ENCODE data around the gene ZNF493. TPM values are rescaled to one million over a fixed set of nuclear protein-coding genes. Genes with fewer than 3 reads are reported as not detected.

Gene ZNF493
- total RNA-seq, 1 experiment from 2014 or later, result 9.3 TPM

DNA sequence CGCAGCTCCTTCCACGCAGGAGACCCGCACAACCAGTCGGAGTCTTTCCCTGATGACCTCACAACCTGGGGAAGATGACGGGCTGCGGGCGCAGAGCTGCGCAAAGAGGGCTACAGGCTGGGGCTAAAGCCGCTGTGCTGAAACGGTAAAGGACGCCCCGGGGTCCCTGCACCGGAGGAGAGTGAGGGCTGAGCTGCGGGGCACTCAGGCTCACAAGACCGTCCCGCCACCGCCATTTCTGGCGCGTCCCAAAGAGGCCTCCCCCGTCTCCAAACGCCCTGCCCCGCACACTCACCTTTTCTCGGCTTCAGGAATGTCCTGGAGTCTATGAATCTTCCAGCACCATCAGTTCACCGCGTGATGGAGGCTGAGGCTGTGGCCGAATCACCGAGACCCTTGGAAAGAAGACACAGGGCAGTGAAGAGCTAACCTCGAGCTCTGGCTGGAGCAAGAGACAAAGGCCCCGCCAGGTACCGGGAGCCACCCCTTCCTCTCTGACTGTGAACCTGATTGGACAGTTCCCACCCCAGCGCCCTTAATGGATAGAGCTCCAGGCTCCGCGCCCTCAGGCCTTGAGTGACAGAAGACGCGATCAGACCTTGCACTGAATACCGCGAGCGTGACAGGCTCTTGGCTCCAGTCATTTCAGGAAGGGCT, 66.6 kb downstream of the ZNF493 start:
- no peak overlapping the region for H3K27ac Mint-ChIP-seq (ENCODE audit: unreplicated experiment)
- H3K4me3 Mint-ChIP-seq (ENCODE audit: unreplicated experiment), result no peak overlapping the region

DNA sequence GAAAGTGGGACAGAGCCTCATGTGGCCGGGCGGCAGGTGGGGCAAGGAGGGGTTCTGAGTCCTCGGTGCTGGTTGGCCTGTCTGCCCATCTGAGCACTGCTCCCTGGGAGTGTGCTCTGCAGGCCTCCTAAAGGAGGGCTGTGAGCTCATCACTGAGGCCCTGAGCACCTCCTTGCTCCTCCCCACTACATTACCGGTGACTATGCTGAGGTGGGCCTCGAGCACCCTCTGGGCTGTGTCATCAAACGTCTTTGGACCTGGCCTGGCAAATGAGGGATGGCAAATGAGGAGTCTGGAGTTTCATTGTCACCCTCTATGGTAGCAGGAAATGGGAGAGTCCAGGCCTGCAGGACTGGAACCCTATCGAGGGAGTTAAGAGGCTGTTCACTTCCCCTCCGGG, 69.7 kb downstream of the ZNF493 start:
- H3K9me3 Mint-ChIP-seq (ENCODE audit: unreplicated experiment), result peaks cover 19% of the 10 kb centered on the region
- BruUV-seq (replicated peaks), result no TSS peak
- no peak for DNase-seq
- no peak overlapping the region for H3K4me3 Mint-ChIP-seq (ENCODE audit: unreplicated experiment)
- Histone ChIP-seq H3K9me3 (peaks cover 3% of the 10 kb centered on the region; the same call in 1 of the 2 replicates), H3K27me3 (replicated peaks; ENCODE audit: control insufficient read depth, insufficient read depth, low read length) (no peaks in the 10 kb centered on the region), H3K4me3 (ENCODE audit: low read depth, low read length) (no peak overlapping the region), H3K36me3 (ENCODE audit: control insufficient read depth, insufficient read depth, low read length) (no peaks in the 10 kb centered on the region), H3K4me1 (no peaks in the 10 kb centered on the region)
- no peaks in the 10 kb centered on the region for H3K4me1 Mint-ChIP-seq (ENCODE audit: low read depth, unreplicated experiment)
- no peak overlapping the region for H3K27ac Mint-ChIP-seq (ENCODE audit: unreplicated experiment)
- ChIA-PET POLR2A (no interaction called here), CTCF (interaction anchor here (0.6 kb wide), 1 partner anchor 405 kb away, joined by 6 read pairs; no protein-coding TSS in a partner anchor)
- H3K36me3 Mint-ChIP-seq (ENCODE audit: insufficient read depth, unreplicated experiment), result no peaks in the 10 kb centered on the region
- TF ChIP-seq, protein P1, sequence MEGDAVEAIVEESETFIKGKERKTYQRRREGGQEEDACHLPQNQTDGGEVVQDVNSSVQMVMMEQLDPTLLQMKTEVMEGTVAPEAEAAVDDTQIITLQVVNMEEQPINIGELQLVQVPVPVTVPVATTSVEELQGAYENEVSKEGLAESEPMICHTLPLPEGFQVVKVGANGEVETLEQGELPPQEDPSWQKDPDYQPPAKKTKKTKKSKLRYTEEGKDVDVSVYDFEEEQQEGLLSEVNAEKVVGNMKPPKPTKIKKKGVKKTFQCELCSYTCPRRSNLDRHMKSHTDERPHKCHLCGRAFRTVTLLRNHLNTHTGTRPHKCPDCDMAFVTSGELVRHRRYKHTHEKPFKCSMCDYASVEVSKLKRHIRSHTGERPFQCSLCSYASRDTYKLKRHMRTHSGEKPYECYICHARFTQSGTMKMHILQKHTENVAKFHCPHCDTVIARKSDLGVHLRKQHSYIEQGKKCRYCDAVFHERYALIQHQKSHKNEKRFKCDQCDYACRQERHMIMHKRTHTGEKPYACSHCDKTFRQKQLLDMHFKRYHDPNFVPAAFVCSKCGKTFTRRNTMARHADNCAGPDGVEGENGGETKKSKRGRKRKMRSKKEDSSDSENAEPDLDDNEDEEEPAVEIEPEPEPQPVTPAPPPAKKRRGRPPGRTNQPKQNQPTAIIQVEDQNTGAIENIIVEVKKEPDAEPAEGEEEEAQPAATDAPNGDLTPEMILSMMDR (IDR thresholded peaks at IDR 0.05; ENCODE audit: insufficient read depth in 1 of 2, low read depth in 1 of 2, low read length in 1 of 2, severe bottlenecking in 1 of 2, unreplicated experiment in 1 of 2), result no peak
- intact Hi-C loops (cut with micrococcal nuclease; ENCODE audit: unreplicated experiment), result no loop called here
- H3K27me3 Mint-ChIP-seq (ENCODE audit: insufficient read depth, unreplicated experiment), result no peaks in the 10 kb centered on the region

More for the DNA sequence above, 66.6 kb downstream of the ZNF493 start:
- no peak for DNase-seq
- TF ChIP-seq, protein P1 (IDR thresholded peaks at IDR 0.05; ENCODE audit: insufficient read depth in 1 of 2, low read depth in 1 of 2, low read length in 1 of 2, severe bottlenecking in 1 of 2, unreplicated experiment in 1 of 2), result no peak
- no TSS peak for BruUV-seq (replicated peaks)
- CTCF ChIA-PET, result no interaction called here
- H3K36me3 ChIP-seq (ENCODE audit: control insufficient read depth, insufficient read depth, low read length), result no peaks in the 10 kb centered on the region
- POLR2A ChIA-PET, result no interaction called here
- no peak overlapping the region for H3K4me3 ChIP-seq (ENCODE audit: low read depth, low read length)
- Mint-ChIP-seq H3K9me3 (ENCODE audit: unreplicated experiment) (peaks cover 16% of the 10 kb centered on the region), H3K4me1 (ENCODE audit: low read depth, unreplicated experiment) (no peaks in the 10 kb centered on the region), H3K36me3 (ENCODE audit: insufficient read depth, unreplicated experiment) (no peaks in the 10 kb centered on the region), H3K27me3 (ENCODE audit: insufficient read depth, unreplicated experiment) (no peaks in the 10 kb centered on the region)
- H3K4me1 ChIP-seq, result no peaks in the 10 kb centered on the region
- peaks cover 3% of the 10 kb centered on the region; the same call in 1 of the 2 replicates for H3K9me3 ChIP-seq
- no peaks in the 10 kb centered on the region for H3K27me3 ChIP-seq (replicated peaks; ENCODE audit: control insufficient read depth, insufficient read depth, low read length)
- intact Hi-C loops (cut with micrococcal nuclease; ENCODE audit: unreplicated experiment), result no loop called here

DNA sequence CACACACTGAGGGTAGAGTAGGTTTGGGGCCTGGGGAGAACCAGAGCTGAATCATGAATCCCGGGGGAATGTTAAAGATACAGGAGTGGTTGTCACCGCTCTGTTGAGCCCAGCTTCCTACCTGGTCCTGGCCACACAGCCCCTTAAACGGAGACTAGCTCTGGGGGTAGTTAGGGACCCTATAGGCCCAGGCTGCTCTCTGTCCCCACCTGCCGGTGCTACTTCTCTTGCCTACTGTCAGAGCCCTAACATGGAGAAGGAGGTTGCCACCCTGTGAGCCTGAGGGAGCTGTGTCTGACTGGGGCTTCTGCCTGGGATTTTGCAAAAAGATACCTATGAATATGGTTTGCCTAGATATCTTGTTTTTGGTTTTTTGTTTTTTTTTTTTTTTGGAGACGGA, 71.9 kb downstream of the ZNF493 start:
- no peak overlapping the region for H3K27ac Mint-ChIP-seq (ENCODE audit: unreplicated experiment)
- Histone ChIP-seq H3K4me3 (ENCODE audit: low read depth, low read length) (no peak overlapping the region), H3K4me1 (no peaks in the 10 kb centered on the region), H3K27me3 (replicated peaks; ENCODE audit: control insufficient read depth, insufficient read depth, low read length) (no peaks in the 10 kb centered on the region), H3K36me3 (ENCODE audit: control insufficient read depth, insufficient read depth, low read length) (no peaks in the 10 kb centered on the region), H3K9me3 (peaks cover 7% of the 10 kb centered on the region)
- TF ChIP-seq, protein P1 (IDR thresholded peaks at IDR 0.05; ENCODE audit: insufficient read depth in 1 of 2, low read depth in 1 of 2, low read length in 1 of 2, severe bottlenecking in 1 of 2, unreplicated experiment in 1 of 2), result no peak
- H3K4me1 Mint-ChIP-seq (ENCODE audit: low read depth, unreplicated experiment), result no peaks in the 10 kb centered on the region
- no peak overlapping the region for H3K4me3 Mint-ChIP-seq (ENCODE audit: unreplicated experiment)
- DNase-seq, result no peak
- POLR2A ChIA-PET, result no interaction called here
- BruUV-seq (replicated peaks), result no TSS peak
- no peaks in the 10 kb centered on the region for H3K27me3 Mint-ChIP-seq (ENCODE audit: insufficient read depth, unreplicated experiment)
- CTCF ChIA-PET, result no interaction called here
- H3K36me3 Mint-ChIP-seq (ENCODE audit: insufficient read depth, unreplicated experiment), result no peaks in the 10 kb centered on the region
- H3K9me3 Mint-ChIP-seq (ENCODE audit: unreplicated experiment), result peaks cover 12% of the 10 kb centered on the region
- intact Hi-C loops (cut with micrococcal nuclease; ENCODE audit: unreplicated experiment), result no loop called here
